GM19328 (cell line): ENCODE measurements around the gene SSTR3.
"Not testable (repeated sequence)": the region's sequence is repeated elsewhere in the genome, so short reads cannot be mapped to it uniquely, and the experiment has no call there.

Experiments used
- ATAC-seq: cut with Tn5 transposase; IDR thresholded peaks from one replicate; pipeline ENCODE4 v1.9.1; 2021; ENCODE audit warnings: mild to moderate bottlenecking, moderate library complexity; ENCODE audit not compliant: unreplicated experiment

SSTR3 gene

GRCh38 chr22:37212174-37212906 is at the start of gene SSTR3:
TSS of gene SSTR3 (minus strand) at chr22:37212477. CDS start at chr22:37207803, 4,674 bp downstream.
- ATAC-seq: no peak

GRCh38 chr22:37260901-37261336 is 48.6 kb upstream of the SSTR3 start:
- no peak for ATAC-seq

- no peak for ATAC-seq
Observed at GRCh38 chr22:37260155-37260795, 48.0 kb upstream of the SSTR3 start.

GRCh38 chr22:37259540-37260029 is 47.3 kb upstream of the SSTR3 start:
- ATAC-seq: no peak

GRCh38 chr22:37258753-37259401 is 46.6 kb upstream of the SSTR3 start:
- no peak for ATAC-seq

- no peak for ATAC-seq
Observed at GRCh38 chr22:37258005-37258752, 45.9 kb upstream of the SSTR3 start.

GRCh38 chr22:37256075-37256726 is 43.9 kb upstream of the SSTR3 start:
- no peak for ATAC-seq

GRCh38 chr22:37255558-37256006 is 43.3 kb upstream of the SSTR3 start:
- ATAC-seq: no peak

- ATAC-seq: no peak
Observed at GRCh38 chr22:37254867-37255233, 42.6 kb upstream of the SSTR3 start.

GRCh38 chr22:37254209-37254866 is 42.1 kb upstream of the SSTR3 start:
- ATAC-seq: no peak

GRCh38 chr22:37253126-37253660 is 40.9 kb upstream of the SSTR3 start:
- no peak for ATAC-seq

GRCh38 chr22:37251836-37252235 is 39.6 kb upstream of the SSTR3 start:
- not testable (repeated sequence) for ATAC-seq

- no peak for ATAC-seq
Observed at GRCh38 chr22:37249986-37250385, 37.7 kb upstream of the SSTR3 start.

GRCh38 chr22:37248251-37248650 is 36.0 kb upstream of the SSTR3 start:
- ATAC-seq: no peak

- ATAC-seq: no peak
Observed at GRCh38 chr22:37245740-37246139, 33.5 kb upstream of the SSTR3 start.

GRCh38 chr22:37244922-37245722 is 32.8 kb upstream of the SSTR3 start:
- ATAC-seq: no peak

- no peak for ATAC-seq
Observed at GRCh38 chr22:37244114-37244921, 32.0 kb upstream of the SSTR3 start, which contains the start of gene RAC2. TSS of gene RAC2 (minus strand) at chr22:37244269. CDS start at chr22:37244148, 121 bp downstream.
